K562 (cell line): ENCODE data around the gene IQCC. TPM values are rescaled to one million over a fixed set of nuclear protein-coding genes. Genes with fewer than 3 reads are reported as not detected.

Experiments used
- ATF1 ChIP-seq, 2 experiments: fragments of 450-650 bp in 1 of 2; IDR thresholded peaks; 2 replicates each; pipeline ENCODE4 v1.6.1; 2016; ENCODE audit warnings: missing compliant biosample characterization in 1 of 2, missing genetic modification characterization in 1 of 2
- ELF2 ChIP-seq: fragments of 250-450 bp; sonication (Bioruptor Pico); IDR thresholded peaks from 2 replicates; pipeline ENCODE4 v1.5.0; 2021; ENCODE audit warnings: mild to moderate bottlenecking
- FOXA1 ChIP-seq: fragments of 450-650 bp; IDR thresholded peaks from 2 replicates; pipeline ENCODE4 v1.6.1; 2016; ENCODE audit warnings: mild to moderate bottlenecking, borderline replicate concordance
- FUS ChIP-seq: fragments of 200-400 bp; formaldehyde crosslinking; optimal IDR thresholded peaks from 2 replicates; pipeline ENCODE3; 2017; ENCODE audit warnings: low read depth, low read length
- HDAC1 ChIP-seq, 2 experiments: fragments of 450-650 bp; IDR thresholded peaks; 2 replicates each; pipeline ENCODE4 v1.6.1; 2016 to 2017; ENCODE audit warnings: inconsistent platforms in 1 of 2, mild to moderate bottlenecking in 1 of 2, moderate library complexity in 1 of 2
- HMGXB4 ChIP-seq: sonication (generic); formaldehyde crosslinking; IDR thresholded peaks from 2 replicates; pipeline ENCODE4 v1.8.1; 2023; ENCODE audit warnings: mild to moderate bottlenecking, missing genetic modification reagents
- MIER1 ChIP-seq: fragments of 450-650 bp; IDR thresholded peaks from 2 replicates; pipeline ENCODE4 v1.6.1; 2016; ENCODE audit warnings: antibody characterized with exemption, mild to moderate bottlenecking, low read depth
- MTA1 ChIP-seq: fragments of 450-650 bp; IDR thresholded peaks from 2 replicates; pipeline ENCODE4 v1.6.1; 2017; ENCODE audit warnings: borderline replicate concordance
- MTA3 ChIP-seq: fragments of 450-650 bp; formaldehyde crosslinking; IDR thresholded peaks from 2 replicates; pipeline ENCODE4 v1.6.1; 2017; ENCODE audit warnings: mild to moderate bottlenecking, borderline replicate concordance
- NCOA1 ChIP-seq: fragments of 450-650 bp; IDR thresholded peaks from 2 replicates; pipeline ENCODE4 v1.6.1; 2016; ENCODE audit warnings: low read depth
- PCBP1 ChIP-seq: fragments of 200-400 bp; formaldehyde crosslinking; IDR thresholded peaks from 2 replicates; pipeline ENCODE4 v1.6.1; 2018; ENCODE audit warnings: mild to moderate bottlenecking, low read depth, low read length; ENCODE audit not compliant: poor library complexity, severe bottlenecking
- SAP30 ChIP-seq: fragments of 200-600 bp; sonication (generic); IDR thresholded peaks from 2 replicates; pipeline ENCODE4 v1.6.1; 2012; ENCODE audit warnings: borderline replicate concordance, low read depth, mild to moderate bottlenecking, moderate library complexity, low read length, control low read depth, inconsistent platforms; ENCODE audit not compliant: insufficient read depth, poor library complexity, severe bottlenecking
- SMAD3 ChIP-seq: fragments of 450-650 bp; formaldehyde crosslinking; conservative IDR thresholded peaks from 2 replicates; pipeline ENCODE4 v1.4.0; 2020; ENCODE audit warnings: mild to moderate bottlenecking
- THAP7 ChIP-seq: fragments of 250-450 bp; sonication (Bioruptor Pico); IDR thresholded peaks from 2 replicates; pipeline ENCODE4 v1.5.0; 2021
- YY1 ChIP-seq, 3 experiments: IDR thresholded peaks; 2 replicates each; pipeline ENCODE4 v1.6.1; 2011; ENCODE audit warnings: low read length in 2 of 3, mild to moderate bottlenecking in 2 of 3, moderate library complexity in 2 of 3, borderline replicate concordance in 1 of 3, control low read depth in 1 of 3, low read depth in 1 of 3; ENCODE audit not compliant: insufficient read depth in 3 of 3, insufficient replicate concordance in 2 of 3, control insufficient read depth in 1 of 3, insufficient read length in 1 of 3; ENCODE audit errors: extremely low read depth in 1 of 3
- ZC3H4 ChIP-seq: sonication (generic); formaldehyde crosslinking; IDR thresholded peaks from 2 replicates; pipeline ENCODE4 v1.9.0; 2021; ENCODE audit warnings: missing genetic modification reagents, borderline replicate concordance
- ZNF133 ChIP-seq: fragments of 250-450 bp; sonication (Bioruptor Pico); IDR thresholded peaks from 2 replicates; pipeline ENCODE4 v1.4.0; 2020; ENCODE audit warnings: mild to moderate bottlenecking
- ZNF57 ChIP-seq: fragments of 450-650 bp; formaldehyde crosslinking; IDR thresholded peaks from 2 replicates; pipeline ENCODE4 v1.4.0; 2020; ENCODE audit warnings: mild to moderate bottlenecking, moderate library complexity
- polyA plus RNA-seq, 8 experiments: library from polyadenylated mRNA; depleted of rRNA in 4 of 8; stranded (reverse) in 5 of 8; unstranded in 3 of 8; fragments of >200 nt; fragmentation: Nextera tagmentation in 2 of 8; fragmentation: Illumina TruSeq in 1 of 8; extraction: Ambion mirVana in 2 of 8; extraction: Trizol in 1 of 8; gene quantifications; 2 replicates each; pipeline versions ENCODE4 v1.2.1 to v1.2.3, GENCODE V29; 2011 to 2014; ENCODE audit warnings: inconsistent platforms in 1 of 8, missing spikeins in 1 of 8
- total RNA-seq, 7 experiments: library from RNA; depleted of rRNA in 6 of 7; stranded (reverse); fragments of >200 nt in 6 of 7; fragmentation: Illumina TruSeq in 2 of 7; extraction: Trizol in 2 of 7; gene quantifications; 2 replicates each; pipeline versions ENCODE4 v1.2.1 to v1.2.3, GENCODE V29; 2011 to 2021; ENCODE audit warnings: low replicate concordance in 1 of 7
- TF ChIP-seq, protein P1 (sequence below): sonication (generic); formaldehyde crosslinking; IDR thresholded peaks from 2 replicates; pipeline ENCODE4 v1.8.0; 2022; ENCODE audit warnings: mild to moderate bottlenecking, missing genetic modification reagents
- TF ChIP-seq, protein P2 (sequence below): fragments of 150-350 bp; conservative IDR thresholded peaks from 2 replicates; pipeline ENCODE4 v1.6.1; 2014; ENCODE audit warnings: low read length

IQCC gene
- total and polyA plus RNA-seq, 9 of the 15 experiments (the other 6 are each of a cell fraction or from before 2014, with no cell fraction given): 8.1 to 16.5 (median 10.7) TPM

GRCh38 chr1:32205401-32206370 lies at the start of gene IQCC (continued):
- TF ChIP-seq YY1 (IDR thresholded peaks at IDR 0.05; ENCODE audit: borderline replicate concordance in 1 of 3, control insufficient read depth in 1 of 3, extremely low read depth in 1 of 3, insufficient read depth in 3 of 3, insufficient read length in 1 of 3, insufficient replicate concordance in 2 of 3, low read depth in 1 of 3, low read length in 2 of 3) (peak in 2 of 3 experiments; percentile 78 to 90), SAP30 (peak; percentile 46), ATF1 (CRISPR knock-in tag; IDR thresholded peaks at IDR 0.05) (peak; percentile 97), ATF1 (tag; IDR thresholded peaks at IDR 0.05) (peak; percentile 98), ELF2 (CRISPR knock-in tag) (peak; percentile 36; the same call in 1 of the 2 replicates), SMAD3 (CRISPR knock-in tag) (peak; percentile 9; the same call in 1 of the 2 replicates), THAP7 (CRISPR knock-in tag) (0 out of 2 replicates have a peak, but pooled peaks have one; percentile 35), PCBP1 (no peak), FOXA1 (no peak), HDAC1 (IDR thresholded peaks at IDR 0.05) (peak; percentile 52 to 90; a peak in 3 of 4 replicates), MTA1 (peak; percentile 98), ZNF57 (CRISPR knock-in tag) (no peak), MTA3 (peak; percentile 73; the same call in 1 of the 2 replicates), MIER1 (peak; percentile 67; the same call in 1 of the 2 replicates), ZNF133 (CRISPR knock-in tag) (no peak), NCOA1 (0 out of 2 replicates have a peak, but pooled peaks have one; percentile 17), FUS (no peak), ZC3H4 (CRISPR knock-in tag) (peak; percentile 59; the same call in 1 of the 2 replicates), HMGXB4 (CRISPR knock-in tag) (peak; percentile 60; the same call in 1 of the 2 replicates)
- TF ChIP-seq, protein P1, sequence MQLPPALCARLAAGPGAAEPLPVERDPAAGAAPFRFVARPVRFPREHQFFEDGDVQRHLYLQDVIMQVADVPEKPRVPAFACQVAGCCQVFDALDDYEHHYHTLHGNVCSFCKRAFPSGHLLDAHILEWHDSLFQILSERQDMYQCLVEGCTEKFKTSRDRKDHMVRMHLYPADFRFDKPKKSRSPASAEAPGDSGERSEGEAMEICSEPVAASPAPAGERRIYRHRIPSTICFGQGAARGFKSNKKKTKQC: peak; percentile 86; the same call in 1 of the 2 replicates
- TF ChIP-seq, protein P2, sequence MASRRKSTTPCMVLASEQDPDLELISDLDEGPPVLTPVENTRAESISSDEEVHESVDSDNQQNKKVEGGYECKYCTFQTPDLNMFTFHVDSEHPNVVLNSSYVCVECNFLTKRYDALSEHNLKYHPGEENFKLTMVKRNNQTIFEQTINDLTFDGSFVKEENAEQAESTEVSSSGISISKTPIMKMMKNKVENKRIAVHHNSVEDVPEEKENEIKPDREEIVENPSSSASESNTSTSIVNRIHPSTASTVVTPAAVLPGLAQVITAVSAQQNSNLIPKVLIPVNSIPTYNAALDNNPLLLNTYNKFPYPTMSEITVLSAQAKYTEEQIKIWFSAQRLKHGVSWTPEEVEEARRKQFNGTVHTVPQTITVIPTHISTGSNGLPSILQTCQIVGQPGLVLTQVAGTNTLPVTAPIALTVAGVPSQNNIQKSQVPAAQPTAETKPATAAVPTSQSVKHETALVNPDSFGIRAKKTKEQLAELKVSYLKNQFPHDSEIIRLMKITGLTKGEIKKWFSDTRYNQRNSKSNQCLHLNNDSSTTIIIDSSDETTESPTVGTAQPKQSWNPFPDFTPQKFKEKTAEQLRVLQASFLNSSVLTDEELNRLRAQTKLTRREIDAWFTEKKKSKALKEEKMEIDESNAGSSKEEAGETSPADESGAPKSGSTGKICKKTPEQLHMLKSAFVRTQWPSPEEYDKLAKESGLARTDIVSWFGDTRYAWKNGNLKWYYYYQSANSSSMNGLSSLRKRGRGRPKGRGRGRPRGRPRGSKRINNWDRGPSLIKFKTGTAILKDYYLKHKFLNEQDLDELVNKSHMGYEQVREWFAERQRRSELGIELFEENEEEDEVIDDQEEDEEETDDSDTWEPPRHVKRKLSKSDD: 0 out of 2 replicates have a peak, but pooled peaks have one; percentile 76
